Liver (tissue), 3 donors: ENCODE measurements around the gene ADAMTS7.

ENCODE experiments used
- EGR1 ChIP-seq, 2 donors: IDR thresholded peaks; 2 replicates each; pipeline ENCODE4 v1.6.1; 2016 to 2018; ENCODE audit warnings: antibody characterized with exemption in 2 of 2, low read depth in 2 of 2
- FOXA1 ChIP-seq: IDR thresholded peaks from 2 replicates; pipeline ENCODE4 v1.6.1; 2016; ENCODE audit warnings: antibody characterized with exemption
- GABPA ChIP-seq, 2 donors: IDR thresholded peaks in 1 of 2; conservative IDR thresholded peaks in 1 of 2; 2 replicates each; pipeline ENCODE4 v1.6.1; 2016; ENCODE audit warnings: antibody characterized with exemption in 2 of 2, mild to moderate bottlenecking in 1 of 2, moderate library complexity in 1 of 2
- HNF4A ChIP-seq, 2 donors: conservative IDR thresholded peaks; 2 replicates each; pipeline ENCODE4 v1.6.1; 2016; ENCODE audit warnings: antibody characterized with exemption in 2 of 2, mild to moderate bottlenecking in 2 of 2
- HNF4G ChIP-seq: IDR thresholded peaks from 2 replicates; pipeline ENCODE4 v1.6.1; 2016; ENCODE audit warnings: antibody characterized with exemption
- JUND ChIP-seq, 2 donors: IDR thresholded peaks; 2 replicates each; pipeline ENCODE4 v1.6.1; 2016; ENCODE audit warnings: antibody characterized with exemption in 2 of 2
- SP1 ChIP-seq: IDR thresholded peaks from 2 replicates; pipeline ENCODE4 v1.6.1; 2018; ENCODE audit warnings: antibody characterized with exemption, mild to moderate bottlenecking
- TAF1 ChIP-seq: conservative IDR thresholded peaks from 2 replicates; pipeline ENCODE4 v1.6.1; 2016; ENCODE audit warnings: antibody characterized with exemption, mild to moderate bottlenecking
- YY1 ChIP-seq: IDR thresholded peaks from 2 replicates; pipeline ENCODE4 v1.6.1; 2016; ENCODE audit warnings: antibody characterized with exemption, mild to moderate bottlenecking
- TF ChIP-seq, protein P1 (sequence below): fragments of 150-350 bp; IDR thresholded peaks from 2 replicates; pipeline ENCODE4 v1.5.1; 2017; ENCODE audit warnings: improper control_type of control experiment, low read depth, low read length; ENCODE audit not compliant: missing input control
- TF ChIP-seq, protein P2 (sequence below): IDR thresholded peaks from 2 replicates; pipeline ENCODE4 v1.6.1; 2016; ENCODE audit warnings: antibody characterized with exemption, mild to moderate bottlenecking
- TF ChIP-seq, protein P3 (sequence below): IDR thresholded peaks from 2 replicates; pipeline ENCODE4 v1.6.1; 2016; ENCODE audit warnings: antibody characterized with exemption
- TF ChIP-seq, protein P4 (sequence below): IDR thresholded peaks from 2 replicates; pipeline ENCODE4 v1.6.1; 2016; ENCODE audit warnings: antibody characterized with exemption
- donor health status: healthy.
- donor health status: healthy.

DNA sequence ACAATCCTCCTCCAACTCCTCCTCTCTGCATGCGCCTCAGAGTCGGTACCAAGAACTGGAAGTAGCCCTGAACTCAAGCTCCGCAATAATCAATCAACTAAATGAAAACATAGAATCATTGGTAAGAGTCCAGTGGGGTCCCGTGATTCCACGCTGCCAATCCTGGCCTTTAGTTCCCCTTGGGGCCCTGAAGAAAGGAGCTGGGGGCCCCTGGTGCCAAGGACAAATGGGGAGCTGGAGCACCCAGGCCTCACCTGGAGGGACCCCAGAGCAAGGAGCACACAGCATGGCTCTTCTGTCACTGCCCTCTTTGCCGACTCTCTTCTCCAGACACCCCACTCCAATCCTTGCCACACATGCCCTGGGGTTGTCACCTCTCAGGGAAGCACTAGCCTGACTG, 80.3 kb downstream of the ADAMTS7 start:
- TF ChIP-seq, protein P1, sequence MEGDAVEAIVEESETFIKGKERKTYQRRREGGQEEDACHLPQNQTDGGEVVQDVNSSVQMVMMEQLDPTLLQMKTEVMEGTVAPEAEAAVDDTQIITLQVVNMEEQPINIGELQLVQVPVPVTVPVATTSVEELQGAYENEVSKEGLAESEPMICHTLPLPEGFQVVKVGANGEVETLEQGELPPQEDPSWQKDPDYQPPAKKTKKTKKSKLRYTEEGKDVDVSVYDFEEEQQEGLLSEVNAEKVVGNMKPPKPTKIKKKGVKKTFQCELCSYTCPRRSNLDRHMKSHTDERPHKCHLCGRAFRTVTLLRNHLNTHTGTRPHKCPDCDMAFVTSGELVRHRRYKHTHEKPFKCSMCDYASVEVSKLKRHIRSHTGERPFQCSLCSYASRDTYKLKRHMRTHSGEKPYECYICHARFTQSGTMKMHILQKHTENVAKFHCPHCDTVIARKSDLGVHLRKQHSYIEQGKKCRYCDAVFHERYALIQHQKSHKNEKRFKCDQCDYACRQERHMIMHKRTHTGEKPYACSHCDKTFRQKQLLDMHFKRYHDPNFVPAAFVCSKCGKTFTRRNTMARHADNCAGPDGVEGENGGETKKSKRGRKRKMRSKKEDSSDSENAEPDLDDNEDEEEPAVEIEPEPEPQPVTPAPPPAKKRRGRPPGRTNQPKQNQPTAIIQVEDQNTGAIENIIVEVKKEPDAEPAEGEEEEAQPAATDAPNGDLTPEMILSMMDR: no peak
- no peak for TF ChIP-seq JUND (IDR thresholded peaks at IDR 0.05)
- TF ChIP-seq YY1: no peak
- TF ChIP-seq, protein P2, sequence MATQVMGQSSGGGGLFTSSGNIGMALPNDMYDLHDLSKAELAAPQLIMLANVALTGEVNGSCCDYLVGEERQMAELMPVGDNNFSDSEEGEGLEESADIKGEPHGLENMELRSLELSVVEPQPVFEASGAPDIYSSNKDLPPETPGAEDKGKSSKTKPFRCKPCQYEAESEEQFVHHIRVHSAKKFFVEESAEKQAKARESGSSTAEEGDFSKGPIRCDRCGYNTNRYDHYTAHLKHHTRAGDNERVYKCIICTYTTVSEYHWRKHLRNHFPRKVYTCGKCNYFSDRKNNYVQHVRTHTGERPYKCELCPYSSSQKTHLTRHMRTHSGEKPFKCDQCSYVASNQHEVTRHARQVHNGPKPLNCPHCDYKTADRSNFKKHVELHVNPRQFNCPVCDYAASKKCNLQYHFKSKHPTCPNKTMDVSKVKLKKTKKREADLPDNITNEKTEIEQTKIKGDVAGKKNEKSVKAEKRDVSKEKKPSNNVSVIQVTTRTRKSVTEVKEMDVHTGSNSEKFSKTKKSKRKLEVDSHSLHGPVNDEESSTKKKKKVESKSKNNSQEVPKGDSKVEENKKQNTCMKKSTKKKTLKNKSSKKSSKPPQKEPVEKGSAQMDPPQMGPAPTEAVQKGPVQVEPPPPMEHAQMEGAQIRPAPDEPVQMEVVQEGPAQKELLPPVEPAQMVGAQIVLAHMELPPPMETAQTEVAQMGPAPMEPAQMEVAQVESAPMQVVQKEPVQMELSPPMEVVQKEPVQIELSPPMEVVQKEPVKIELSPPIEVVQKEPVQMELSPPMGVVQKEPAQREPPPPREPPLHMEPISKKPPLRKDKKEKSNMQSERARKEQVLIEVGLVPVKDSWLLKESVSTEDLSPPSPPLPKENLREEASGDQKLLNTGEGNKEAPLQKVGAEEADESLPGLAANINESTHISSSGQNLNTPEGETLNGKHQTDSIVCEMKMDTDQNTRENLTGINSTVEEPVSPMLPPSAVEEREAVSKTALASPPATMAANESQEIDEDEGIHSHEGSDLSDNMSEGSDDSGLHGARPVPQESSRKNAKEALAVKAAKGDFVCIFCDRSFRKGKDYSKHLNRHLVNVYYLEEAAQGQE: no peak
- no peak for TF ChIP-seq TAF1
- TF ChIP-seq, protein P3, sequence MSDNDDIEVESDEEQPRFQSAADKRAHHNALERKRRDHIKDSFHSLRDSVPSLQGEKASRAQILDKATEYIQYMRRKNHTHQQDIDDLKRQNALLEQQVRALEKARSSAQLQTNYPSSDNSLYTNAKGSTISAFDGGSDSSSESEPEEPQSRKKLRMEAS: no peak
- TF ChIP-seq HNF4A (conservative IDR thresholded peaks at IDR 0.05): no peak
- TF ChIP-seq EGR1 (IDR thresholded peaks at IDR 0.05; ENCODE audit: low read depth in 2 of 2): no peak
- TF ChIP-seq, protein P4, sequence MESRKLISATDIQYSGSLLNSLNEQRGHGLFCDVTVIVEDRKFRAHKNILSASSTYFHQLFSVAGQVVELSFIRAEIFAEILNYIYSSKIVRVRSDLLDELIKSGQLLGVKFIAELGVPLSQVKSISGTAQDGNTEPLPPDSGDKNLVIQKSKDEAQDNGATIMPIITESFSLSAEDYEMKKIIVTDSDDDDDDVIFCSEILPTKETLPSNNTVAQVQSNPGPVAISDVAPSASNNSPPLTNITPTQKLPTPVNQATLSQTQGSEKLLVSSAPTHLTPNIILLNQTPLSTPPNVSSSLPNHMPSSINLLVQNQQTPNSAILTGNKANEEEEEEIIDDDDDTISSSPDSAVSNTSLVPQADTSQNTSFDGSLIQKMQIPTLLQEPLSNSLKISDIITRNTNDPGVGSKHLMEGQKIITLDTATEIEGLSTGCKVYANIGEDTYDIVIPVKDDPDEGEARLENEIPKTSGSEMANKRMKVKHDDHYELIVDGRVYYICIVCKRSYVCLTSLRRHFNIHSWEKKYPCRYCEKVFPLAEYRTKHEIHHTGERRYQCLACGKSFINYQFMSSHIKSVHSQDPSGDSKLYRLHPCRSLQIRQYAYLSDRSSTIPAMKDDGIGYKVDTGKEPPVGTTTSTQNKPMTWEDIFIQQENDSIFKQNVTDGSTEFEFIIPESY: no peak
- TF ChIP-seq FOXA1: no peak
- no peak for TF ChIP-seq SP1
- no peak for TF ChIP-seq HNF4G
- no peak for TF ChIP-seq GABPA (IDR thresholded peaks at IDR 0.05 in 1 of 2, conservative IDR thresholded peaks at IDR 0.05 in 1 of 2)
